ENCODE results near the gene MBLAC1.

GRCh38 chr7:100101016-100101862, 25.5 kb upstream of the MBLAC1 start, which contains the start of the genes AP4M1 and MCM7:
- TF ChIP-seq CTCF (IDR thresholded peaks at IDR 0.05) (no peak), POLR2A (IDR thresholded peaks at IDR 0.05) (peak in 1 of 3 donors; percentile 49)
